ENCODE results near the gene TEX2.

Gene TEX2

DNA sequence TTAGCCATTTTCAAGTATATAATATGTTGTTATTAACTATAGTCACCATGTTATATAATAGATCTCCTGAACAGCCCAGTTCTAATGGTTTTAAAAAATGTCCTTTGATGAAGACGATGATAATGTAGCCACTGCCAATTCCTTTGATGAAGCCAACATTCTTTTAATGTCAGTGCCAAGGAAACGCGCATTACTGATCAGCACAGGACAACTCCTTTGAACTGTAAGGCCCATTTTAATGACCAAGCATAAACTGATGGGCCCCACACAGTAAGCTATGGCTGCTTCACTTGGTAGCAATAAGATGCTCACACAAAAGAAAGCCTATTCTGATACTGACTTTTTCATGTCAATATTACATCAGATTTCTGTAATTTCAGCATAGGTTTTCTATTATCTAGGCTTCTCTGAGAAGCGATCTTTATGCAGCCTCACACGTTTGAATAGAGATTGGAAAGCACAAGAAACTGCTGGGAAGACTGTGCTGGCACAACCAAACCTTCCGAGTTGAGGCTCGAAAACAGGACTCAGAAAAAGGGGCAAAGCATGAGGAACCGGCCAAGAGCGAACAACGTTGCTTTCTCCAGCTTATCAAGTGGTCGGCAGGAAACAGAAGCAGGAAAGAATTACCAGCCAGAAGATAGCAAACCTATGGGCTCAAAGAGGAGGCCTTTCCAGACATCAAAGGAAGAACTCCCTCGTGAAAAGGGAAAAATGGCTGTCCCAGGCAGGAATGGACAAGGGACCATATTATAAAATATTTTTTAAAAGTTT lies 152.5 kb downstream of the TEX2 start:
- DNase-seq, result no peak

DNA sequence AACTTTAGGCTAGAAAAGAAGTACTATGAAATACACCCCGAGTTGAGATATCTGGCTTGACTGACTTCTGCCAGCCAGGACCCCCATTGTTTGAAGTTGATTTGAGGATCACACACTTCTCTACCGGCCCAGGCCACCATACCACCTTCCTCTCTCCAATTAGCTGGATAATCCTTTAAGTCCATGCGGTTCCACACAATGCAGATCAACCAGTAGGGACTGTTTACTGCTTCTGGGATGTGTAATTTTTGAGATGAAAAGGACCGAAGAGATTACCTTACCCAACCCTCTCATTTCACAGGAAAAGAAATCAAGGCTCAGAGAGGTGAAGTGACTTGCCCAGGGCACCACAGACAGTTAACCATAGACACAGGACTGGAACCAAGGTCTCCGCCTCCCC lies 153.7 kb downstream of the TEX2 start:
- no peak for DNase-seq

DNA sequence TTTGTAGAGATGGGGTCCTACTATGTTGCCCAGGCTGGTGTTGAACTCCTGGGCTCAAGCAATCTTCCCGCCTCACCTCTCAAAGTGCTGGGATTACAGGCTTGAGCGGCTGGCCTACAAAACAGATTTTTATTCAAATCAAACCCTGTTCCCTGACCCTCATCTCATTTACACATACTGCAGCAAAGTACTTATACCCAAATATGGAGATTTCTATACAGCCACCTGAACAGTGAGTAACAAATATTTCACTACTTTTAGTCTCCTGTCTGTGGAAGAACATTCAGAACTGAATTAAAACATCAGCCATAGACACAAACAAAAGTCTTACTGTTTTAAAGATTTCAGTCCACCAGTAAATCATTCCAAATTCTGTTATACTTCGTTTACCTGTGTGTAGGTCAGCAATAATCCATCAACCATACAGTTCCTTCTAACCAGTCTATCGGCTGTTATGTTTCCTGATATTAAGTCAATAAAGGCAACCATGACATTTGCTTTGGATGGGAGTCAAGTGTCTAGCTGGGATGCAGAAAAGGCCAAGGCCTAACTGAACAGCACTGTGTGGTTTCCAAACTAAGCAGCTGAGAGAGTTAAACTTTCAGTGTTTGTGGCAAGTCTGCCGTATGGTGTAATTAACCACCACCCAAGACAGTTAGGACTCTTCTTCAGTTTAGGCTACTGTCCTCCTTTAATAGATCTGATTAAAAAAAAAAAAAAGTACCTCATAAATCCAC lies 155.4 kb downstream of the TEX2 start:
- DNase-seq, result no peak

DNA sequence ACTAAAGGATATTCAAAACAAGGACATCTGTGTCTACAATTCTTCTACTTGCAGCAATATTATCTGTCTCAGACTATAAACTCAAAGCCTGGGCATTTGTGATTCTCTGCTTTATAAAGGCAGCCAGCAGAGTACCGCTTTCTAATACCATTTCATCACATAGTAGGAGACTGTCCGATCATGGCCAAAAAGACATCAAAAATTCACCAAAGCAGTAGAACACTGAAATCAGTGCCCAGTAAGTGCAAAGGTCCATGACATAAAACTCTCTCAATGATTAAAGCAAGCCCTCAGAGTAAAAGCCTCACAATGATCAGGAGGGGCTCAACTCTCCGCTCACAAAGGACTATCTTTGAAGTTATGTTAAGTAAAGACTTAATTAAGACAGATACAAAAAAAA lies 156.1 kb downstream of the TEX2 start:
- no peak for DNase-seq

DNA sequence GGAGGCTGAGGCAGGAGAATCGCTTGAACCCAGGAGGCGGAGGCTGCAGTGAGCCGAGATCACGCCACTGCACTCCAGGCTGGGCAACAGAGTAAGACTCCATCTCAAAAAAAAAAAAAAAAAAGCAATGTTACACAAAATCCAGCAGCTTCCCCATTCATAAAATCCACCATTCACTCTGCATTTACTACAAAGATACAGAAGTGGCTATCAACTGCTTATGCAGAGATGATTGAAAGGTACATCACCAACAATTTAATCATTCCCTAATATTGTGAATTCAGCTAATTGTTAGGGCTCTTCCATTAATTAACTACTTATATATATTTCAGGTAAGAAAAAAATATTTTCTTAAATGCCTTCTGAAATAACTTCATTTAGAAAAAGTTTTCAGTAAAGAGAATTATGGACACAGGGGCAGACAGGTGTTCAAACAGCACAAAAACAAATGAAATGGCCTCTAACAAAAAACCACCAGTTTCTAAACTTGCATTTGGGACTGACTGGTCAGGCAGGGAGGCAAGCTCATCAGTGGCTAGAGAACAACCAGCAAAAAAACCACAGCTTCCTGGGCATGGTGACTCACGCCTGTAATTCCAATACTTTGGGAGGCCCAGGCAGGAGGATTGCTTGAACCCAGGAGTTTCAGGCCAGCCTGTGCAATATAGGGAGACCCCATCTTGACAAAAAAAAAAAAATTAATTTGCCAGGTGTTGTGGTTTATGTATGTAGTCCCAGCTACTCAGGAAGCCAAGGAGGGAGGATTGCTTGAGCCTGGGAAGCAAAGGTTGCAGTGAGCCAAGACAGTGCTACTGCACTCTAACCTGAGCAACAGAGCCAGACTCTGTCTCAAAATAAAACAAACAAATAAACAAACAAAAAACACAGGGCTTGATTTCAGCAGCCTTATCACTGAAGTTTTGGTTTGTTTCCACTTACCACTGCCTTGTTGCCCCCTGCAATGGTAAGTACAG lies 159.4 kb downstream of the TEX2 start:
- no peak for DNase-seq

DNA sequence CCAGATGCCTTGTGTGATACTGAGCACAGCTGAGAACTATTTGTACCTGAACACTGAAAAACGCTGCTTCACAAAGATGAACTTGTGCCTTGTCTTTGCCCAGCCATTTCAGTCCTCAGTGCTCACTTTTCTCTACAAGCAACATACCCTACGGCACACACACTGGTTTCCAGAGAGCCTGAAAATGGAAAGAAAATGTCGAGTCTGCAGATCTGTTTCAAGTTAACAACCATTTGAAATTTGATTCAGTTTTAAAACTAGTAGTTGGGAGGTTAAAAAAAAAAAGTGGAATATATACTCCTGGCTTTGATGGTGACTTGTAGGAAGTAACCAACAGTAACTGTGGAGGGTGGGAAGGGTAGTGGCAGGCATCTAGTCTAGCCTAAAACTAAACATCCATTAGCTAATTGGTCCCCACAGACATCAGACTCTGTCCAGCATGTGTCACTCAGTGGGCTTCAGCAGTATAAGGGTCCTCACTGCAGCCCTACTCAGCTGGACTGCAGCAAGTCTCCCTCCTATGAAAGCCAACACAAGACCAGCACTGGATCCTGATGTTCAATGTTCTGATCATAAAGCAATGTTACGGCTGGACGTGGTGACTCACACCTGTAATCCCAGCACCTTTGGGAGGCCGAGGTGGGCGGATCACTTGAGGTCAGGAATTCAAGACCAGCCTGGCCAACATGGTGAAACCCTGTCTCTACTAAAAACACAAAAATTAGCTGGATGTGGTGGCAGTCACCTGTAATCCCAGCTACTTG lies 160.3 kb downstream of the TEX2 start:
- DNase-seq, result no peak

DNA sequence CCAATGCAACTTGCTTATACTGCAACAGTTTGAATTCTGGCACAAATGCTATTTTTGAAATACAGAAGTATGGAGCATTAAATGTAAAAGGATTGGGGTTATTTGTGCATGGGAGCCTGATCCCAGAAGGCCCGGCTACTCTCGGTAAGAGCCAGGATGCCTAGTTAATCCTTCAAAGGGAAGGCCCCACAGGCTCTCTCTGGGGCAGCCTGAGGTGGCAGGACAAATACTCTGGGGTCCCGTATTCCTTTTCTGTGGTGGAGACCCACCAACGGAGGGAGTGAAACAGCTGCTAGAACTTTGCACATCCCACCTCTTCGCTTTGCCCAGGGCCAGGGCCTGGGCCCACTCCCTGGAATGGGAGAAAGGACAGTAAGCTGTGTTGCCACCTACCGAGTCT lies 163.5 kb downstream of the TEX2 start:
- no peak for DNase-seq

All from activated CD4-positive, CD25-positive, alpha-beta regulatory T cell (primary cell).